Measurements from ENCODE around the gene SYNE2. TPM values are rescaled to one million over a fixed set of nuclear protein-coding genes. Genes with fewer than 3 reads are reported as not detected.

SYNE2 gene
- total RNA-seq, 4 donors from 2014 or later, result 212 to 378 (median 285) TPM

GRCh38 chr14:64272019-64272418, 419.2 kb downstream of the SYNE2 start:
- DNase-seq (ENCODE audit: low spot score in 2 of 2), result no peak
- no peak overlapping the region for H3K4me3 ChIP-seq
- H3K27me3 ChIP-seq, result no peaks in the 10 kb centered on the region
- H3K36me3 ChIP-seq, result no peaks in the 10 kb centered on the region
- no peak overlapping the region for H3K27ac ChIP-seq
- no peaks in the 10 kb centered on the region for H3K4me1 ChIP-seq
- H3K9me3 ChIP-seq, result peaks cover 0 to 5% (median 0%) of the 10 kb centered on the region in 4 donors
- TF ChIP-seq EP300 (IDR thresholded peaks at IDR 0.05) (no peak), CTCF (IDR thresholded peaks at IDR 0.05) (no peak), POLR2A (IDR thresholded peaks at IDR 0.05) (no peak)

Small RNA genes lying within 50 kb of the gene (small RNA-seq; reads per million reads assigned to genes)
- gene MIR548H1, result not detected
- gene RF00019, result not detected
- gene RPS28P1, result not detected

Other genes starting within 250 kb of the SYNE2 start
- gene WDR89, start 211.1 kb upstream of the SYNE2 start, total RNA-seq, result 1 to 10 TPM; 5.9 to 9.4 (median 7.5) TPM
- gene SGPP1, start 124.9 kb upstream of the SYNE2 start, total RNA-seq, result 10 to 100 TPM; 31.2 to 43.5 (median 35.3) TPM